BE2C (cell line): Measurements from ENCODE around the gene MTA3.

Source experiments
- DNase-seq: peaks from one replicate; pipeline ENCODE4 v3.0.0-alpha.2; 2020
- H3K27me3 ChIP-seq: fragments of 250-450 bp; sonication (Bioruptor Pico); 2 replicates; pipeline ENCODE4 v1.5.1; 2020; ENCODE audit warnings: mild to moderate bottlenecking
- H3K36me3 ChIP-seq: fragments of 250-450 bp; sonication (Bioruptor Pico); 2 replicates; pipeline ENCODE4 v1.5.1; 2020; ENCODE audit warnings: mild to moderate bottlenecking
- H3K4me1 ChIP-seq: fragments of 250-450 bp; sonication (Bioruptor Pico); 2 replicates; pipeline ENCODE4 v1.5.1; 2020
- H3K4me3 ChIP-seq: 2 replicates; pipeline ENCODE4 v1.5.1; 2011; ENCODE audit warnings: low read depth, low read length
- H3K9me3 ChIP-seq: fragments of 250-450 bp; sonication (Bioruptor Pico); 2 replicates; pipeline ENCODE4 v1.5.1; 2020
- CTCF ChIP-seq: IDR thresholded peaks from 2 replicates; pipeline ENCODE4 v1.5.1; 2012; ENCODE audit warnings: mild to moderate bottlenecking, low read depth, low read length

The MTA3 gene

GRCh38 chr2:42754776-42755140 is 186.3 kb downstream of the MTA3 start:
- TF ChIP-seq CTCF = no peak
- H3K36me3 ChIP-seq = no peaks in the 10 kb centered on the region; the same call in 1 of the 2 replicates
- DNase-seq = no peak
- H3K9me3 ChIP-seq = no peaks in the 10 kb centered on the region
- no peaks in the 10 kb centered on the region for H3K4me1 ChIP-seq
- no peak overlapping the region for H3K4me3 ChIP-seq
- no peaks in the 10 kb centered on the region for H3K27me3 ChIP-seq

GRCh38 chr2:42755191-42755880 is 186.9 kb downstream of the MTA3 start:
- no peak overlapping the region for H3K4me3 ChIP-seq
- H3K36me3 ChIP-seq = no peaks in the 10 kb centered on the region; the same call in 1 of the 2 replicates
- H3K4me1 ChIP-seq = no peaks in the 10 kb centered on the region
- no peaks in the 10 kb centered on the region for H3K27me3 ChIP-seq
- H3K9me3 ChIP-seq = no peaks in the 10 kb centered on the region
- DNase-seq = no peak
- TF ChIP-seq CTCF = no peak

DNA sequence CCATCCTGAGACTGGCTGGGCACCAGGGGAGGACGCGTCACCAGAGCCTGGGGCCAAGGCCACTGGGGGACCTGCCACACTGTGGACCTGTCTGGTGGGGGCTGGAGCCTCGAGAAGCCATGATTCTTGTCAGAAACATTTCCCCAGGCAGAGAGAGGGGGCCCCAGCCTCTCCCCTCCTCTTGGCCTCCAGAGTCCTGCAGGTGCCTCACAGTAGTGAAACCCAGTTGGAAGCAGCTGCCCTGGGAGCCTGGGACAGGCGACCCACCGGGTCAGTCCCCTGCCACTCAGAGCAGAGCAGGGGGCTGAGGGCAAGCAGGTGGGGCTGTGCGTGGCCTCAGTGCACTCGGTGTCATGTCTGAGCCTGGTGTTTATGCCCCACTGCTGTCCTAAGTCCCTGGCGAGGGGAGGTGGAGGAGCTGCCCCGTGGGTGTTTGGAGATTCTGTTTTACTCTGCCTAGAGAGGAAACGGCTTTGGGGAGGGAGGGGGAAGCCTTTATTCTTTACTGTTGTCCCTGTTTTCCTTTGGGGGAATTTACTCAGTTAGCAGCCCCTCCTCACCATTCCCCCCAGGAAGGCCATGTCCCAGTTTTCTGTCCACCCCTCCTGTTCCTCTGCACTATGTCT is 187.8 kb downstream of the MTA3 start:
- no peaks in the 10 kb centered on the region for H3K9me3 ChIP-seq
- no peaks in the 10 kb centered on the region; the same call in 1 of the 2 replicates for H3K36me3 ChIP-seq
- no peak for DNase-seq
- H3K4me3 ChIP-seq = no peak overlapping the region
- TF ChIP-seq CTCF = no peak
- H3K4me1 ChIP-seq = no peaks in the 10 kb centered on the region
- H3K27me3 ChIP-seq = no peaks in the 10 kb centered on the region

DNA sequence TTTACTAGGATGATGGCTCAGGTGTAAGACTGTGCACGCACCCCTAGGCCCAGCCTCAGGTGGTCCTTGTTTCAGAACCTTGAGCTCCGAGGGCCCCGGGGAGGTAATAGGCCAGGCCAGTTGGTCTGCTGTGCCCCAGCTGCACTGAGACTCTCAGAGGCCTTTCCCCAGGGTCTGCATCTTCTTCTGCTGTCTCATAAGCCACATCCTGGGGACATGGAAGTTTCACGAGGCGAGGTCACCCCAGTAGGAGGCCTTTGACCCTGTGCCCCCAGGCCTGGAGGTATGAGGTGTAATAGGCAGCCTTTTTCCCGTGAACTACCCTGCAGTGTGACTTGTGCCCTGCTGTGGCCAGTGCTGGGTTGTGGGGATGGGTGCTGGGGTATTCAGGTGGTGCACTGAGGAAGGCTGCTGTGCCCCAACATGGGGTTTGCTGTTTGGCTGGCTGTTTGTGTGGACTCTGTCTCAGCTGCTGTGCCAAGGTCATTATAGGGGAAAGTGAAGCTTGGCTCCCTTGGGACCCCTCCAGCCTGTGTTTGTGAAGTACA is 188.6 kb downstream of the MTA3 start:
- no peak for TF ChIP-seq CTCF
- Histone ChIP-seq H3K9me3 (no peaks in the 10 kb centered on the region), H3K36me3 (no peaks in the 10 kb centered on the region; the same call in 1 of the 2 replicates), H3K4me1 (no peaks in the 10 kb centered on the region), H3K4me3 (no peak overlapping the region), H3K27me3 (no peaks in the 10 kb centered on the region)
- no peak for DNase-seq

DNA sequence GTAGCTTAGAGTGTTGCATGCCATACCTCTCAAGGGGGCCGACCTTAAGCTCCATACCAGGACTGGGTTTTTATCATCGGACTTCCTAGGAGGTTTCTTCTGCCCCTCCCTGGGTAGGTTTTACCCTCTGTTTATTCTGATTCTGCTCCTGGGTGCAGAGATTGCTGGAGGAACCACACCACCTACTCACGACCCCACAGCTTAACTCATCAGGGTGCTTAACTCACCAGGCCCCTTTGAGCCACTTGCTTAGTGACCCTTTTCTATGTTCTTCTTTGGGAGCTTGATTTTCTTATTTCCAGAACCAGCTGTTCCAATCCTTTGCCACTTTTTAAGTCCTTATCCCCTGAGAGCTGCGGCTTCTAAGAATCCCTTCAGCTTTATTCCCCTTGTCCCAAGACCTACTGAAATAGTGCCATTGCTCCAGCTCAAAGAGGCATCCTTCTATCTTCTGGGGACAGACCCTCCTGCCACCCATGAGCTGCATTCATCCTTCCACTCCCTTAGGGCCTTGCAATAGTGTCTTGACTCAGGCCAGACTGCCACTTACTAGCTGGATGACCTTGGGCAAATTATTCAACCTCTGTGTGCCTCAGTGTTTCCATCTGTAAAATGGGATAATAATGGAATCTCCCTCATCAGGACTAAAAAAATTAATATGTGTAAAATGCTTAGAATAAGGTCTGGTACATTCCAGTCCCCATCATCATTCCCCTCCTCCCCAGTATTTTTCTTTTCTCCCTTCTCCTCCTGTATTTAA is 189.7 kb downstream of the MTA3 start:
- Histone ChIP-seq H3K4me3 (no peak overlapping the region), H3K9me3 (no peaks in the 10 kb centered on the region), H3K36me3 (no peaks in the 10 kb centered on the region; the same call in 1 of the 2 replicates), H3K4me1 (no peaks in the 10 kb centered on the region), H3K27me3 (no peaks in the 10 kb centered on the region)
- TF ChIP-seq CTCF = no peak
- DNase-seq = no peak
